AG04450 (cell line): Measurements from ENCODE around the gene HAUS7. TPM values are rescaled to one million over a fixed set of nuclear protein-coding genes. Genes with fewer than 3 reads are reported as not detected.

Source experiments
- CTCF ChIA-PET: fragments of 300-600, 350-600 bp; formaldehyde crosslinking; extraction: SDS; loops from one replicate; lab custom pipeline; 2022; ENCODE audit warnings: antibody characterized with exemption, inconsistent platforms; lab: Charles Lee
- POLR2A ChIA-PET: fragments of 350-600 bp; formaldehyde crosslinking; extraction: SDS; loops from one replicate; lab custom pipeline; 2021; ENCODE audit warnings: antibody characterized with exemption, inconsistent platforms; lab: Yijun Ruan, JAX
- DNase-seq: peaks from one replicate; pipeline ENCODE4 v3.0.0-alpha.2; 2011; ENCODE audit warnings: low read depth, low spot score
- H3K27ac ChIP-seq: one replicate; pipeline ENCODE4 v1.5.1; 2012; ENCODE audit warnings: low read depth, low read length, control low read depth
- H3K27me3 ChIP-seq: one replicate; pipeline ENCODE4 v1.6.0; 2012; ENCODE audit warnings: low read length; ENCODE audit not compliant: control insufficient read depth, insufficient read depth
- H3K4me3 ChIP-seq: 2 replicates; pipeline ENCODE4 v1.5.1; 2011; ENCODE audit warnings: mild to moderate bottlenecking, low read depth, low read length, control low read depth
- H3K9me3 ChIP-seq: 2 replicates; pipeline ENCODE4 v1.5.1; 2012; ENCODE audit warnings: low read length; ENCODE audit not compliant: control insufficient read depth, insufficient read depth
- CTCF ChIP-seq: IDR thresholded peaks from 2 replicates; pipeline ENCODE4 v1.5.1; 2011; ENCODE audit warnings: low read depth, low read length, control low read depth, inconsistent platforms
- polyA plus RNA-seq: library from polyadenylated mRNA; depleted of rRNA; stranded (reverse); fragments of >200 nt; gene quantifications from 2 replicates; pipeline ENCODE4 v1.2.3, GENCODE V29; 2011

HAUS7 gene
- polyA plus RNA-seq, 1 experiment: 13.2 TPM

- Histone ChIP-seq H3K27ac (no peak overlapping the region), H3K9me3 (no peaks in the 10 kb centered on the region), H3K27me3 (no peaks in the 10 kb centered on the region), H3K4me3 (no peak overlapping the region)
- CTCF ChIA-PET: no interaction called here
- TF ChIP-seq CTCF: no peak
- no peak for DNase-seq
- POLR2A ChIA-PET: no interaction called here
Measured at GRCh38 chrX:153435845-153436244, 34.5 kb downstream of the HAUS7 start.

GRCh38 chrX:153434801-153435200 is 35.6 kb downstream of the HAUS7 start:
- no peaks in the 10 kb centered on the region for H3K27me3 ChIP-seq
- no peak for DNase-seq
- no peak overlapping the region for H3K27ac ChIP-seq
- no peak overlapping the region for H3K4me3 ChIP-seq
- ChIA-PET POLR2A (no interaction called here), CTCF (no interaction called here)
- TF ChIP-seq CTCF: no peak
- H3K9me3 ChIP-seq: no peaks in the 10 kb centered on the region

- CTCF ChIA-PET: no interaction called here
Measured at GRCh38 chrX:153433781-153434285, 36.5 kb downstream of the HAUS7 start.

GRCh38 chrX:153433161-153433680 is 37.2 kb downstream of the HAUS7 start:
- no peaks in the 10 kb centered on the region for H3K27me3 ChIP-seq
- no peak overlapping the region for H3K27ac ChIP-seq
- CTCF ChIA-PET: no interaction called here
- POLR2A ChIA-PET: no interaction called here
- no peak overlapping the region for H3K4me3 ChIP-seq
- DNase-seq: no peak
- TF ChIP-seq CTCF: no peak
- no peaks in the 10 kb centered on the region for H3K9me3 ChIP-seq

More at GRCh38 chrX:153433781-153434285, 36.5 kb downstream of the HAUS7 start:
- no peaks in the 10 kb centered on the region for H3K27me3 ChIP-seq
- TF ChIP-seq CTCF: no peak
- H3K4me3 ChIP-seq: no peak overlapping the region
- H3K9me3 ChIP-seq: no peaks in the 10 kb centered on the region
- no peak overlapping the region for H3K27ac ChIP-seq
- no peak for DNase-seq
- POLR2A ChIA-PET: no interaction called here

- no peak for TF ChIP-seq CTCF
- no peak overlapping the region for H3K27ac ChIP-seq
- POLR2A ChIA-PET: no interaction called here
- no peak overlapping the region for H3K4me3 ChIP-seq
- no peak for DNase-seq
- no peaks in the 10 kb centered on the region for H3K27me3 ChIP-seq
- no peaks in the 10 kb centered on the region for H3K9me3 ChIP-seq
- CTCF ChIA-PET: no interaction called here
Measured at GRCh38 chrX:153430796-153431195, 39.6 kb downstream of the HAUS7 start.
